Testis (tissue), 2 donors: ENCODE results near the gene SMG9.

Source experiments
- CTCF ChIP-seq, 3 experiments: fragments of 450-650 bp in 2 of 3; fragments of 200-600 bp in 1 of 3; sonication (generic) in 1 of 3; IDR thresholded peaks; one replicate each; pipeline ENCODE4 v1.5.1; 2016 to 2019; ENCODE audit warnings: antibody characterized with exemption in 3 of 3, mild to moderate bottlenecking in 2 of 3, moderate library complexity in 1 of 3
- POLR2A ChIP-seq: fragments of 450-650 bp; IDR thresholded peaks from one replicate; pipeline ENCODE4 v1.6.1; 2017; ENCODE audit warnings: antibody characterized with exemption, mild to moderate bottlenecking, moderate library complexity

GRCh38 chr19:43731846-43732245 lies 22.9 kb downstream of the SMG9 start:
- TF ChIP-seq POLR2A: no peak
- no peak for TF ChIP-seq CTCF (IDR thresholded peaks at IDR 0.05)
